Measurements from ENCODE around the gene ABCB11. TPM values are rescaled to one million over a fixed set of nuclear protein-coding genes. Genes with fewer than 3 reads are reported as not detected.

Gene ABCB11
- total and polyA plus RNA-seq, 9 of the 15 experiments (the other 6 are each of a cell fraction or from before 2014, with no cell fraction given) = 0.04 to 0.51 (median 0.10) TPM; not detected in 1

- TF ChIP-seq E2F6 (IDR thresholded peaks at IDR 0.05; ENCODE audit: borderline replicate concordance in 1 of 2, extremely low read depth in 1 of 2, insufficient read depth in 1 of 2, insufficient read length in 1 of 2, low read depth in 1 of 2, low read length in 1 of 2, poor library complexity in 1 of 2, severe bottlenecking in 1 of 2) (peak; percentile 70 to 91), RBBP5 (IDR thresholded peaks at IDR 0.05; ENCODE audit: borderline replicate concordance, insufficient read depth, low read length, poor library complexity, severe bottlenecking) (peak; percentile 91), ETV5 (CRISPR knock-in tag; IDR thresholded peaks at IDR 0.05; ENCODE audit: low read depth) (no peak), ZNF175 (CRISPR knock-in tag; IDR thresholded peaks at IDR 0.05; ENCODE audit: low read depth) (no peak), PREB (CRISPR knock-in tag; IDR thresholded peaks at IDR 0.05) (no peak; the same call in 1 of the 2 replicates), ZFX (CRISPR knock-in tag; IDR thresholded peaks at IDR 0.05) (peak; percentile 74), RHOXF2B (CRISPR knock-in tag; conservative IDR thresholded peaks at IDR 0.05) (peak; percentile 63; the same call in 1 of the 2 replicates), MAZ (CRISPR knock-in tag; conservative IDR thresholded peaks at IDR 0.05 in 1 of 2, IDR thresholded peaks at IDR 0.05 in 1 of 2) (peak; percentile 28 to 74; a peak in 1 of 4 replicates), ZNF212 (CRISPR knock-in tag; IDR thresholded peaks at IDR 0.05) (no peak), ZNF507 (tag; conservative IDR thresholded peaks at IDR 0.05) (no peak), BHLHE40 (IDR thresholded peaks at IDR 0.05; ENCODE audit: low read length) (no peak), CHD4 (IDR thresholded peaks at IDR 0.05; ENCODE audit: insufficient read depth, insufficient replicate concordance, low read depth, low read length, poor library complexity, severe bottlenecking) (no peak), EP300 (IDR thresholded peaks at IDR 0.05; ENCODE audit: low read length) (no peak), EP400 (IDR thresholded peaks at IDR 0.05) (peak; percentile 97), U2AF2 (optimal IDR thresholded peaks at IDR 0.05; ENCODE audit: low read depth, low read length) (no peak), SAP30 (IDR thresholded peaks at IDR 0.05; ENCODE audit: borderline replicate concordance, insufficient read depth, low read depth, low read length, poor library complexity, severe bottlenecking) (peak; percentile 98), ZNF197 (CRISPR knock-in tag; IDR thresholded peaks at IDR 0.05; ENCODE audit: low read depth) (peak; percentile 28; the same call in 1 of the 2 replicates), PCBP2 (IDR thresholded peaks at IDR 0.05; ENCODE audit: low read depth, low read length, poor library complexity, severe bottlenecking) (no peak), POLR2A (conservative IDR thresholded peaks at IDR 0.05) (peak; percentile 92), GATA2 (CRISPR knock-in tag; IDR thresholded peaks at IDR 0.05) (no peak), PHB2 (IDR thresholded peaks at IDR 0.05; ENCODE audit: low read depth) (no peak), RBM15 (IDR thresholded peaks at IDR 0.05; ENCODE audit: insufficient read depth, low read length) (no peak)
Measured at GRCh38 chr2:168890006-168890782, 140.9 kb downstream of the ABCB11 start, which contains the start of gene SPC25 (continued).
